HG02678 (cell line): ENCODE results near the gene AQP2.

ENCODE experiments used
- ATAC-seq: cut with Tn5 transposase; IDR thresholded peaks from one replicate; pipeline ENCODE4 v1.9.1; 2021; ENCODE audit warnings: mild to moderate bottlenecking, moderate library complexity; ENCODE audit not compliant: unreplicated experiment

AQP2 gene

GRCh38 chr12:49954863-49955830 lies 4.6 kb downstream of the AQP2 start:
- no peak for ATAC-seq

GRCh38 chr12:49955899-49956662 lies 5.5 kb downstream of the AQP2 start:
- no peak for ATAC-seq

- no peak for ATAC-seq
These were observed 6.4 kb downstream of the AQP2 start for GRCh38 chr12:49956663-49957569.

GRCh38 chr12:49957570-49957967 lies 7.0 kb downstream of the AQP2 start:
- ATAC-seq, result no peak

- ATAC-seq, result no peak
These were observed 9.3 kb downstream of the AQP2 start for GRCh38 chr12:49959685-49960473.

GRCh38 chr12:49960474-49961110 lies 10.1 kb downstream of the AQP2 start:
- no peak for ATAC-seq

- no peak for ATAC-seq
These were observed 10.8 kb downstream of the AQP2 start, which contains the start of gene AQP5 for GRCh38 chr12:49961111-49961922. Gene AQP5 (plus strand): TSS chr12:49961872. CDS start chr12:49962018, 146 bp downstream.

- no peak for ATAC-seq
These were observed 11.6 kb downstream of the AQP2 start for GRCh38 chr12:49961993-49962764.

- ATAC-seq, result no peak
These were observed 12.6 kb downstream of the AQP2 start for GRCh38 chr12:49962861-49963765.

- no peak for ATAC-seq
These were observed 13.7 kb downstream of the AQP2 start for GRCh38 chr12:49963976-49964815.

- ATAC-seq, result no peak
These were observed 14.5 kb downstream of the AQP2 start for GRCh38 chr12:49964849-49965624.

GRCh38 chr12:49965836-49966235 lies 15.3 kb downstream of the AQP2 start:
- ATAC-seq, result no peak

- ATAC-seq, result no peak
These were observed 16.0 kb downstream of the AQP2 start for GRCh38 chr12:49966511-49967041.

GRCh38 chr12:49967042-49967776 lies 16.7 kb downstream of the AQP2 start:
- ATAC-seq, result peak; percentile 76
